GM18870 (cell line): ENCODE data around the gene FBXO47.
"Not testable (repeated sequence)": the region's sequence is repeated elsewhere in the genome, so short reads cannot be mapped to it uniquely, and the experiment has no call there.

Experiments
- ATAC-seq: cut with Tn5 transposase; IDR thresholded peaks from one replicate; pipeline ENCODE4 v1.9.1; 2021; ENCODE audit warnings: moderate library complexity; ENCODE audit not compliant: unreplicated experiment

FBXO47 gene

GRCh38 chr17:38922538-38923297 is 44.5 kb downstream of the FBXO47 start:
- ATAC-seq, result no peak

DNA sequence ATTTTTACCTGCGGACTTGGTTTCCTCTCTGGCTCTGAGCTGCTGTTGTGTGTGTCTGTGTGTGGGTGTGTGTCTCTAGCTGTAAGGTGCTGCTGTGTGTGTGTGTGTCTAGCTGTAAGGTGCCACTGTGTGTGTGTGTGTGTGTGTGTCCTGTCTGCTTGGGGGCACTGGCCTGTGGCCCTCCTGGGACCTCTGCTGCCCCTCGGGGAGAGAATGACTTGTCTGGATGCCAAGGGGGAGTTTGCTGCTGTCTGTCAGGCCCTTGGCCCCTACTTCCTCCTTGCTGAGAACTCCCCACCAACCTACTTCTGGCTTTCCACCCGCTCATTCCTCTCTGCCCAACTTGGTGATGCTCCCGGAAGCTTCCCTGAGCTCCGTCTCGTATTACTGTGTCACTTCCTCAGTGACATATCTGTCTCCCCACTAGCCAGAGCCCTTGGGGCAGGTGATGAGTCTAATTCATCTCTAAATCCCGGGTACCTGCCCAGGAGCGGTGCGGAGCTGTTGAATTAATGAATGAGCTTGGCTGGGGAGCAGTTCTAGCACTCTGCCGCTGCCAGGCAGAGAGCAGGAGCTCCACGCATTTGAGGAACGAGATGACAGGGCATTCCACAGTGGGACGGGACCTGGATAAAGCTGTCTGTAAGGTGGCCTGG is 45.3 kb downstream of the FBXO47 start:
- no peak for ATAC-seq

- no peak for ATAC-seq
Measured at GRCh38 chr17:38920374-38921291, 46.6 kb downstream of the FBXO47 start.

GRCh38 chr17:38919316-38920078 is 47.7 kb downstream of the FBXO47 start:
- no peak for ATAC-seq

GRCh38 chr17:38918916-38919315 is 48.3 kb downstream of the FBXO47 start:
- no peak for ATAC-seq

GRCh38 chr17:38918129-38918913 is 48.9 kb downstream of the FBXO47 start:
- ATAC-seq, result no peak

DNA sequence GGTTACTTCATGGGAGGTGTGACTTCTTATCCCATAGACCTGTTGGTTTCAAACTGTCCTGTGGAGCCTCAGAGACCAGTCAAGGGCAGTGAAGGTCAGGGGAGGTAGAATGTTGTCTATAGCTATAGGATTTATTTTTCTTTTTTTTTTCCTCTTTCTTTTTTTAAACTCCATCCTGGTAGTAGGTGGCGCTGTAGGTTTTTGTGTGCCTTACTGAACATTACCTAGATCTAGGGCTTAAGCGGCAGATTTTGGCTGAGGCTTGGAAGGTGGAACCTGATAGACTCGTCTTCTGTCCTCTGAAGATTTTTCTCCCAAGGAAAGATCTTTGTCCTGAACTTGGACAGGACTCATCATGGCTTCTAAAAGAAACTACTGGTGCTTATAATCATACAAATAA is 49.9 kb downstream of the FBXO47 start:
- no peak for ATAC-seq

- ATAC-seq, result no peak
Measured at GRCh38 chr17:38916771-38917170, 50.4 kb downstream of the FBXO47 start.

DNA sequence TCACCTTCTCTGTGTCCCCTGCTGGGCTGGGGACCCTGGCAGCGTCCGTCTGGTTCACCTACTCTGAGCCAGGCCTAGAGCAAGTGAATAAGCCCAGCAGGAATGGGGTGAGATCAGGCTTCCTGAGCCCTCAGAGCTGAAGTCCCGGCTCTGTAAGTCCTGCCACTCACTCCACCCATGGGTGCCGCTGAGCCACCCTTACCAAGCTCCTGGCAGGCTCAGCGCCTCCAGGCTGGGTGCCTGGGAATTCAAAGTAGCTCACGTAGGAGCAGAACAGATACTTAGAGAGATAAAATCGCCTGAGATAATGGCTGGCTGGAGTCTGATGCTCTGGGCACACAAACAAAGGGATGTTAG is 51.6 kb downstream of the FBXO47 start:
- no peak for ATAC-seq

DNA sequence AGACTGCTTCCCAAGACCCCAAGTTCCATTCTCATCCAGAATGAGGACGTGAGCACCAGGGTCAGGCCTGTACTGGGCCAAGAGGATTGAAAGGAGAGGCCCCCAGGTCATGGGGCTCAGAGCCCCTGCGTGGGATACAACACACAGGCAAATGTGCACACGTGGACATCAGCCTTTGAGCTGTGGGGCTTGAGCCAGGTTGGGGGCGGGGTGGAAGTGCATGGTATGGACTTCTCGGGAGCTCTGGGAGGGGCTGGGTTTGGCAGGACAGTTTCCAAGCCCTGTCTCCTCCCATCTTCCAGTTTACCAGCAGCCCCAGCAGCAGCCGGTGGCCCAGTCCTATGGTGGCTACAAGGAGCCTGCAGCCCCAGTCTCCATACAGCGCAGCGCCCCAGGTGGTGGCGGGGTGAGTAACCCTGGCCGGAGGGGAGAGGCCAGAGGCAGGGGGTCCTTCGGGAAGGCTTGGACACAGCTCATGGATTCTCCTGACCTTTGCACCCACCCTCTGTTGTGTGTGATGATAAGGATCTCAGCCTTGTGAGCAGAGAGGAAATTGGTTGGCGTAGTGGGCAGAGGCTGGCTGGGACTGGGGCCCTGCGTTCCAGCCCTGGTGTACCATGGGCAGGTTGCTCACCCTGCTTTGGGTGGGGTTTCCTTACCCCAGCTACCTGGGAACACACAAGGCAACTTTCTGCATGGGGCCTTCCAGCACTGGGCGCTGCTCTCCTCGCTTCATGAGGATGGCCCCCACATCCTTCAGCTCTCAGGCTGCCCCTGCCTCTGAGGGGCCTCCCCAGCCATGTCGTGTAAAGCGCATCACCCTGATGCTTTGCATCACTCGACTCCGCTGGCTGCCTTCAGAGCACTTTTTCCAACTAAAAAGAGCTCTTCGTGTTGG is 52.2 kb downstream of the FBXO47 start:
- no peak for ATAC-seq

DNA sequence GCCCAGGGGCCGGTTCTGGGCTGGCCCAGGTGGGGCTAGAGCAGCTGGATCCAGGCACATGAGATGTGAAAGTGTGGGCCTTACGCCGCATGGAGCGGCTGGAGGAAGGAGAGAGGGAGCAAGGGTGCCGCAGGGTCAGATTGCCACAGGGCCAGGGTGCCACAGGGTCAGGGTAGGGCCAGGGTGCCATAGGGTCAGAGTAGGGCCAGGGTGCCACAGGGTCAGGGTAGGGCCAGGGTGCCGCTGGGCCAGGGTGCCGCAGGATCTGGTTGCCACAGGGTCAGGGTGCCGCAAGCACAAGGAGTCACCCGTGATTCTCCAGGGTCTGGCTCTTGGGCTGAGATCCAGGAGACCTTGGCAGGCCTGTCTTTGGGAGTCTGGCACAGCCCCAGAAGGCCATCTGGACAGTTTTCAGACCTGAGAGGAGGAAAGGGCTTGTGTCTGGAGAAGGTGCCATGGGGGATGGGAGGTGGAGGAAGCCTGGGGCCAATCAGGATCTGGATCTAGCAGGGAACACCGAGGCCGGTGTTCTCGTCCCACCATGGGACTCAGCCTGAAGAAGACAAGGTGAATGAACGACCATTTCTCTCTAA is 54.9 kb downstream of the FBXO47 start:
- no peak for ATAC-seq

DNA sequence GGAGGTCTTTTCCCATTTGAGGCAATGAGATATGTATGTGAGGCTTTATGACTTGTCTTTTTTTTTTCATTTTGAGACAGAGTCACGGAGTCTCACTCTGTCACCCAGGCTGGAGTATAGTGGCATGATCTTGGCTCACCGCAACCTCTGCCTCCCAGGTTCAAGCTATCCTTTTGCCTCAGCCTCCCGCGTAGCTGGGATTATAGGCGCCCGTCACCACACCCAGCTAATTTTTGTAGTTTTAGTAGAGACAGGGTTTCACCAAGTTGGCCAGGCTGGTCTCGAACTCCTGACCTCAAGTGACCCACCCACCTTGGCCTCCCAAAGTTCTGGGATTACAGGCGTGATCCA is 55.5 kb downstream of the FBXO47 start:
- ATAC-seq, result not testable (repeated sequence)

DNA sequence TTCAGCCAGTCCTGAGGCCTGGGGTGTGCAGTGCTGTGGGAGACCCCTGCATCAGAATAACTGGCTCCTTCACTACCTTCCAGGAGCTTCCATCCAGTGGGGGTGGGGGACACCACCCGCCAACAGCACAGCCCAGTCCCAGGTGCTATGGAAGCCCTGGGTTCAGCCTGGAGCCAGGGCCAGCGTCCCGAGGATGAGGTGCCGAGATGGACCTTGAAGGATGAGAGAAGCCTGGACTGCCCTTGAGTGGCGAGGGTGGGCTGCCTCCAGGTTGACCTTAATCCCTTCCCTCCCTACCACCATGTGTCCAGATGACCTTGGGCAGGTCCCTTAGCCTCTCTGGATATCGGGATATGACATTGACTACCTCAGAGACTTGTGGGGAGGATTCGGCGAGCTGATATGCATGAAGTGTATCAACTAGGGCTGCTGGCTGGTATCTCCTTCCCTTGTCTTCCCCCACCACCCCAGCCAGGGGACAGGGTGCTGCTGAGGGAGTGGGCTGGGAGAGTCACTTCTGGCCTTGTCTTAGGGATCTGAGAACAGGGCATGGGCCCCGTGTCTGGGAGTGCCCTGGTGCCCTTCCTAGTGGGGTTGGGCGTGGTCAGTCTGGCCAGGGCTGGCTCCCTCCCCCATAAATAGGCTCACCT is 56.0 kb downstream of the FBXO47 start:
- ATAC-seq, result no peak

DNA sequence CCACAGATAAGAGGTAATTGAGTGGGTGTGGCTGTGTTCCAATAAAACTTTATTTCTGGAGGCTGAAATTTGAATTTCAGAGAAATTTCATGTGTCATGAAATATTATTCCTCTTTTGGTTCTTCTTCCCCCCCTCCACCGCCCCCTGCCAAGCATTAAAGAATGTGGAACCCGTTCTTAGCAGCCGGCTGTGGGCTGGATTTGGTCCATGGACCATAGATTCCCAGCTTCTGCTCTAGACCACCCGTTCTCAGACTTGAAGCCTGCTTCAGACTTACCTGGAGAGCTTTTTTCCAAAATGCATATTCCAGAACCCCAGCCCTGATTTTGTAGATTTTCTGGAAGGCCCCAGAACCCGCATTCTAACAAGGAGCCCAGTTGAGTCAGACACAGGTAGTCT is 56.9 kb downstream of the FBXO47 start:
- ATAC-seq, result no peak

DNA sequence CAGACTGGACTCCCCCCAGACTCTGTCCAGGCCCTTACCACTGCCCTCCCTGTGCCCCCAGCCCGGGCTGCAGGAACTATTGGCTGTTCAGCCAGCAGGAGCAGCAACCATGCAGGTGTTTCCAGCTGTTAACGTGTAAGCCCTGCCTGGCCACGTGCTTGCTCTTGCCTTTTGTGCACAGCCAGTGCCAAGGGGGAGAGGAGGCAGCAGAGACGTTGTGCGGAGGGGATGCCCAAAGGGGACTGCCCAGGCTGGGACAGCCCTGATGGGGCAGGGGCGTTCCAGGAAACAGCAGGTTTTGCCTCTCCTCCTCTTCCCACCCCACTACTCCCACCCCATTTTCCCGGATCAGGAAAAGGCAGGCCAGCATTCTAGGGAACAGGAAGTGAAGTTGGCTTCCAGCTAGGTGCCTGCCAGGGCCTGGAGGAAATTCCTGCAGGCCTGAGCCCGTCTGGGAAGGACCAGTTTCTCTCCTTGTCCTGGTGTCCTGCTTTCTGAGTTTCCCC is 58.5 kb downstream of the FBXO47 start:
- ATAC-seq, result no peak

DNA sequence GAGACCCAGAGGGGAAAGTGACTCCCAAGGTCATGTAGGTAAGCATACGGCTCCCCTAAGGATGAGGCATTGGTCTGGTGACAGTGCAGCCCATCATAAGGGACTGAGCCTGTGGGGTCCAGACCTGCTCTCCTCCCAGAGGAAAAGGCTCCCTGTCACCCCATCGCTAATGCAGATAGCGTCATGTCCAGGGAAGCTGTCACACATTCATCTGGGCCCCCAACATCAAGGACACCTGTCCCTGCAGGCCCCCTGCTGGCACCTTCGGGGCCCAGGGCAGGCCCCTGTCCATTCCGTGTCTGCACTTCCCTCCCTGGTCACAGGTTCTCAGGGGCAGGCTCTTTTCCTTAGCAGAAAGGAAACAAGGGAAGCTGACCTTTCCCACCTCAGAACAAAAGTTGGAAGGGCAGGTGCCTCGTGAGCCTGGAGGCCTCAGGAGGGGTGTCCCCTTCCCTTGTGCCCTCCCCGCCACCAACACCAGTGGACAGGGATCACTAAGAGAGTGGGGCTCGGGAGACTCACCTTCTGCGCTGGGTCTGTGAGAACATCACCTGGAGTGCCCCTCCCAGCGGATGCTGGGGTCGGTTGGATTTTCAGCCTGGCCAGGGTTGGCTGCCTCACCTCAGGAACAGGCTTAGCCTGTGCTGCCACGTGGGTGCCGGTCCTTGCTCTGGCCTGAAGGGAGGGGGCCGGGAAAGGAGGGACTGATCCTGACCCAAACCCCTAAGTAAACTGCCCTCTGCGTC is 59.1 kb downstream of the FBXO47 start:
- ATAC-seq, result no peak

DNA sequence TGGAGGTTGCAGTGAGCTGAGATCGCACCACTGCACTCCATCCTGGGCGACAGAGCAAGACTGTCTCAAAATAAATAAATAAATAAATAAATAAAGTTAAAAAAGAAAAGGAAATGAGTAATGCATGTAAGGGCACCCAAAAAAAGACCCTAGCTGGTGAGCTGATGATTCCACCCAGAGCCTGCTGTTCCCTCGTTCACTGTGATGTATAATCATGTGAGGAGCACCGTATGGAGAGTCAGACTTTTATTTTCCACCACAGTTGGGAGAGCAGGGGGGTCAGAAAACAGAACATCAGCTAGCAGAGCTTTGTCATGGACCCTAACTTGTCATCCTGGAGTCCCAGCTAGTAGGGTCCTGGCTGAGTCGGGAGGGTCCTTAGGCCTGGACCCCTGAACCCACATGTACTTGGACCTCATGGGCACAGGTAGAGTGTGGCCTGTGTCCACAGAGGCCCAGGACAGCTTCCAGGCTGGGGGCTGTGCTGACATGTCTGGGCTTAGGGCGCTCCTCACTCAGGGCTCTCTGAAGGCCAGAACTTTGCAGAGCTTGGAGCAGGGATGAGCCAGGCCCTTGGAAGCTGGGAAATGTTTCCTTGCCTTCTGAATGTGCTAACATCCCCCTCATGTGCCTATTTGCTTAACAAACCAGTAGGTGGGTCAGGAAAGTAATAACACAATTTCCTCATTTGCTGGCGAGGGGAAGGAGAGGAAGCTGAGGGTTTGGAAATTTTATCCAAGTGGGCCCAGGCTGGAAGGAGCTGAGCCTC is 60.6 kb downstream of the FBXO47 start:
- no peak for ATAC-seq
